A549 (cell line): ENCODE data around the gene PRKAR1B. TPM values are rescaled to one million over a fixed set of nuclear protein-coding genes. Genes with fewer than 3 reads are reported as not detected.
"Not testable (repeated sequence)": the region's sequence is repeated elsewhere in the genome, so short reads cannot be mapped to it uniquely, and the experiment has no call there.

Source experiments
- ATAC-seq, 2 experiments: fragments of 200-7000 bp in 1 of 2; fragments of >200 bp in 1 of 2; cut with Nextera tagmentation in 1 of 2; cut with Tn5 transposase in 1 of 2; 3 replicates each; pipeline versions ENCODE4 v1.8.0 to v1.9.1; 2018 to 2020; ENCODE audit warnings: mild to moderate bottlenecking in 1 of 2, moderate library complexity in 1 of 2
- CTCF ChIA-PET: fragments of 300-600 bp; sonication (Branson Sonifier 250); formaldehyde crosslinking; extraction: SDS; loops from one replicate; lab custom pipeline; 2021; ENCODE audit warnings: antibody characterized with exemption, inconsistent platforms; lab: Yijun Ruan, JAX
- POLR2A ChIA-PET: fragments of 350-600 bp; formaldehyde crosslinking; extraction: SDS; loops from one replicate; lab custom pipeline; 2021; ENCODE audit warnings: antibody characterized with exemption, inconsistent platforms; lab: Yijun Ruan, JAX
- DNase-seq, 2 experiments: peaks; one replicate each; pipeline versions ENCODE4 v3.0.0 to v3.0.0-alpha.2; 2011 to 2016; ENCODE audit warnings: low read depth in 1 of 2, low spot score in 1 of 2
- FAIRE-seq: peaks from 2 replicates; lab custom pipeline; 2011; peaks lifted over from hg19 to GRCh38; lab: Jason Lieb, UNC
- H3K27ac ChIP-seq, 2 experiments: fragments of >200 bp; sonication (Bioruptor Twin); formaldehyde crosslinking; 3 replicates each; pipeline ENCODE4 v1.5.1; 2016 to 2017
- H3K4me1 ChIP-seq: fragments of >200 bp; sonication (Bioruptor Twin); formaldehyde crosslinking; 3 replicates; pipeline ENCODE4 v1.6.1; 2016
- H3K4me2 ChIP-seq: fragments of >200 bp; sonication (Bioruptor Twin); formaldehyde crosslinking; 3 replicates; pipeline ENCODE4 v1.6.1; 2016
- H3K4me3 ChIP-seq: fragments of >200 bp; sonication (Bioruptor Twin); formaldehyde crosslinking; 3 replicates; pipeline ENCODE4 v1.5.1; 2016
- H3K9me3 ChIP-seq: fragments of >200 bp; sonication (Bioruptor Twin); formaldehyde crosslinking; 3 replicates; pipeline ENCODE4 v1.6.1; 2016
- CBX8 ChIP-seq: fragments of 200-600 bp; sonication (generic); IDR thresholded peaks from 2 replicates; pipeline ENCODE4 v1.6.1; 2016
- CHD2 ChIP-seq: fragments of 150-350 bp; IDR thresholded peaks from 2 replicates; pipeline ENCODE4 v1.6.1; 2014; ENCODE audit warnings: low read length; ENCODE audit not compliant: partially characterized antibody
- EHMT2 ChIP-seq: fragments of 200-600 bp; sonication (generic); IDR thresholded peaks from 2 replicates; pipeline ENCODE4 v1.6.1; 2016; ENCODE audit warnings: antibody characterized with exemption, low read depth, mild to moderate bottlenecking, moderate library complexity
- ESRRA ChIP-seq: fragments of 150-350 bp; IDR thresholded peaks from 2 replicates; pipeline ENCODE4 v1.6.1; 2014; ENCODE audit warnings: mild to moderate bottlenecking, low read length, borderline replicate concordance
- FOSL2 ChIP-seq, 2 experiments: fragments of 450-650 bp in 1 of 2; fragments of >200 bp in 1 of 2; sonication (Bioruptor Twin) in 1 of 2; formaldehyde crosslinking; IDR thresholded peaks; 2 replicates each; pipeline versions ENCODE4 v1.5.0 to v1.6.1; 2016 to 2020; ENCODE audit warnings: mild to moderate bottlenecking in 1 of 2, moderate library complexity in 1 of 2
- FOXS1 ChIP-seq: fragments of 250-450 bp; sonication (Bioruptor Pico); IDR thresholded peaks from 2 replicates; pipeline ENCODE4 v1.5.0; 2020; ENCODE audit warnings: mild to moderate bottlenecking, moderate library complexity
- HMGXB4 ChIP-seq: fragments of 250-450 bp; sonication (Bioruptor Pico); IDR thresholded peaks from 2 replicates; pipeline ENCODE4 v1.5.0; 2021; ENCODE audit warnings: mild to moderate bottlenecking, moderate library complexity, borderline replicate concordance
- JUNB ChIP-seq: fragments of >200 bp; sonication (Bioruptor Twin); formaldehyde crosslinking; IDR thresholded peaks from 2 replicates; pipeline ENCODE4 v1.6.1; 2016
- KDM1A ChIP-seq: fragments of 200-600 bp; sonication (generic); IDR thresholded peaks from 2 replicates; pipeline ENCODE4 v1.6.1; 2016; ENCODE audit warnings: low read depth, mild to moderate bottlenecking
- MAFK ChIP-seq: fragments of 450-650 bp; IDR thresholded peaks from 2 replicates; pipeline ENCODE4 v1.6.1; 2014; ENCODE audit not compliant: partially characterized antibody
- MAX ChIP-seq: IDR thresholded peaks from 2 replicates; pipeline ENCODE4 v1.6.1; 2012
- NFE2L2 ChIP-seq: fragments of 150-350 bp; conservative IDR thresholded peaks from 2 replicates; pipeline ENCODE4 v1.6.1; 2014; ENCODE audit warnings: low read length
- NR3C1 ChIP-seq: fragments of >200 bp; sonication (Bioruptor Twin); formaldehyde crosslinking; IDR thresholded peaks from 3 replicates; pipeline ENCODE4 v1.6.1; 2017
- POLR2A ChIP-seq: IDR thresholded peaks from 2 replicates; pipeline ENCODE4 v1.6.1; 2012; ENCODE audit warnings: mild to moderate bottlenecking, low read length
- POLR2AphosphoS2 ChIP-seq: conservative IDR thresholded peaks from 2 replicates; pipeline ENCODE4 v1.6.1; 2012; ENCODE audit warnings: low read length, improper control_type of control experiment, inconsistent platforms
- RAD21 ChIP-seq, 2 experiments: fragments of >200 bp in 1 of 2; sonication (Bioruptor Twin) in 1 of 2; formaldehyde crosslinking in 1 of 2; IDR thresholded peaks in 1 of 2; conservative IDR thresholded peaks in 1 of 2; 2 replicates in 1 of 2; 3 replicates in 1 of 2; pipeline ENCODE4 v1.6.1; 2012 to 2018; ENCODE audit warnings: inconsistent platforms in 1 of 2
- RCOR1 ChIP-seq: fragments of 150-350 bp; IDR thresholded peaks from 2 replicates; pipeline ENCODE4 v1.6.1; 2014; ENCODE audit warnings: antibody characterized with exemption, low read length, low read depth
- TP53 ChIP-seq: fragments of 250-450 bp; sonication (Bioruptor Pico); IDR thresholded peaks from 2 replicates; pipeline ENCODE4 v1.5.0; 2021; ENCODE audit warnings: mild to moderate bottlenecking, moderate library complexity
- ZSCAN20 ChIP-seq: fragments of 250-450 bp; sonication (Bioruptor Pico); IDR thresholded peaks from 2 replicates; pipeline ENCODE4 v1.8.0; 2022; ENCODE audit warnings: mild to moderate bottlenecking, moderate library complexity
- WGBS: methylation state at CpG from one replicate; pipeline ENCODE4 v1.1.6; 2017; ENCODE audit errors: missing lambda C conversion rate; 5-methylcytosine and 5-hydroxymethylcytosine counted together
- polyA plus RNA-seq, 4 experiments: library from polyadenylated mRNA; depleted of rRNA in 3 of 4; stranded (reverse); fragments of >200 nt; fragmentation: RNase III in 1 of 4; extraction: RNeasy Plus Mini Kit Qiagen cat#74134 plus additional on column Dnase treatment in 1 of 4; gene quantifications; 2 replicates in 3 of 4; 3 replicates in 1 of 4; pipeline ENCODE4 v1.2.3, GENCODE V29; 2011 to 2017

PRKAR1B gene
- polyA plus RNA-seq, 2 of the 4 experiments (the other 2 are of a cell fraction): 10.1 to 33.7 TPM

- CTCF ChIA-PET: interaction anchor here (1.3 to 1.4 kb wide), 3 partner anchors 8 to 232 kb away, joined by 3 to 5 read pairs (median 4); no protein-coding TSS in a partner anchor
Measured at GRCh38 chr7:553636-554111, 173.4 kb downstream of the PRKAR1B start.

GRCh38 chr7:552868-553635, 174.0 kb downstream of the PRKAR1B start:
- TF ChIP-seq NR3C1 (no peak), JUNB (no peak), CHD2 (no peak), HMGXB4 (CRISPR knock-in tag) (no peak), POLR2AphosphoS2 (no peak), ESRRA (no peak)
- TF ChIP-seq, all 56 proteins: peak for 0
- Histone ChIP-seq H3K9me3 (no peaks in the 10 kb centered on the region), H3K4me3 (no peak overlapping the region), H3K27ac (no peak overlapping the region), H3K4me2 (no peak overlapping the region), H3K4me1 (no peaks in the 10 kb centered on the region)
- ChIA-PET POLR2A (no interaction called here), CTCF (interaction anchor here (0.8 to 1.4 kb wide), 4 partner anchors 9 to 231 kb away, joined by 3 to 5 read pairs (median 4); no protein-coding TSS in a partner anchor)
- WGBS: 90% methylated on average over 34 of the region's 44 CpGs
- FAIRE-seq (no peak), ATAC-seq (no peak), DNase-seq (no peak)

More at GRCh38 chr7:553636-554111, 173.4 kb downstream of the PRKAR1B start:
- no peak for TF ChIP-seq CHD2
- no peak for TF ChIP-seq CBX8
- TF ChIP-seq FOXS1 (CRISPR knock-in tag): no peak
- TF ChIP-seq TP53 (CRISPR knock-in tag): no peak
- TF ChIP-seq MAFK: no peak
- no peak for TF ChIP-seq POLR2A
- no peak for TF ChIP-seq MAX
- TF ChIP-seq EHMT2: no peak
- no peak for TF ChIP-seq NFE2L2
- no peak for TF ChIP-seq NR3C1
- no peak for TF ChIP-seq ESRRA
- TF ChIP-seq FOSL2 (IDR thresholded peaks at IDR 0.05): no peak
- TF ChIP-seq FOSL2 (CRISPR knock-in tag; IDR thresholded peaks at IDR 0.05): no peak
- no peak for TF ChIP-seq RAD21 (conservative IDR thresholded peaks at IDR 0.05 in 1 of 2, IDR thresholded peaks at IDR 0.05 in 1 of 2)
- TF ChIP-seq KDM1A: no peak
- no peak for TF ChIP-seq ZSCAN20 (CRISPR knock-in tag)
- no peak for TF ChIP-seq RCOR1
- Histone ChIP-seq H3K9me3 (no peaks in the 10 kb centered on the region), H3K27ac (0 out of 6 replicates have a peak overlapping the region, but pooled peaks of 1 of the 2 experiments have one; percentile 6), H3K4me3 (no peak overlapping the region), H3K4me1 (no peaks in the 10 kb centered on the region), H3K4me2 (no peak overlapping the region)
- DNase-seq (no peak), ATAC-seq (no peak; a peak in 2 of 6 replicates), FAIRE-seq (no peak)
- POLR2A ChIA-PET: no interaction called here
- WGBS: 86% methylated on average over 17 of the region's 18 CpGs

- H3K27ac ChIP-seq, POLR2A ChIA-PET, FAIRE-seq, H3K4me2 ChIP-seq, ATAC-seq, H3K4me1 ChIP-seq, DNase-seq, H3K4me3 ChIP-seq, H3K9me3 ChIP-seq: not testable (repeated sequence)
- CTCF ChIA-PET: interaction anchor here (0.8 to 1.4 kb wide), 3 partner anchors 9 to 85 kb away, joined by 3 to 5 read pairs (median 4); no protein-coding TSS in a partner anchor
- WGBS: 86% methylated on average over 9 of the region's 32 CpGs
Measured at GRCh38 chr7:552151-552867, 174.8 kb downstream of the PRKAR1B start.

GRCh38 chr7:551615-551970, 175.5 kb downstream of the PRKAR1B start:
- H3K4me3 ChIP-seq, FAIRE-seq, DNase-seq, H3K27ac ChIP-seq, H3K9me3 ChIP-seq, POLR2A ChIA-PET, CTCF ChIA-PET, H3K4me1 ChIP-seq, ATAC-seq, H3K4me2 ChIP-seq: not testable (repeated sequence)
- no CpG with 5 or more reads among the region's 9 CpGs for WGBS
